ENCODE results near the gene SH3RF3.

- TF ChIP-seq PITX1 (CRISPR knock-in tag; IDR thresholded peaks at IDR 0.05) (no peak), KLF11 (CRISPR knock-in tag; IDR thresholded peaks at IDR 0.05) (no peak), CREB1 (IDR thresholded peaks at IDR 0.05) (no peak), CREB1 (CRISPR knock-in tag; IDR thresholded peaks at IDR 0.05) (no peak), ZNF121 (CRISPR knock-in tag; IDR thresholded peaks at IDR 0.05) (no peak), ZNF777 (CRISPR knock-in tag; IDR thresholded peaks at IDR 0.05) (no peak), HMGXB4 (CRISPR knock-in tag; IDR thresholded peaks at IDR 0.05; ENCODE audit: borderline replicate concordance in 1 of 2, low read depth in 1 of 2) (no peak), CTCF (CRISPR knock-in tag; IDR thresholded peaks at IDR 0.05) (no peak), RBM22 (optimal IDR thresholded peaks at IDR 0.05; ENCODE audit: low read length) (no peak), KAT8 (CRISPR knock-in tag; IDR thresholded peaks at IDR 0.05) (no peak), JUND (CRISPR knock-in tag; IDR thresholded peaks at IDR 0.05) (no peak), CHD2 (IDR thresholded peaks at IDR 0.05; ENCODE audit: low read depth, low read length) (no peak)
- TF ChIP-seq, protein P1, sequence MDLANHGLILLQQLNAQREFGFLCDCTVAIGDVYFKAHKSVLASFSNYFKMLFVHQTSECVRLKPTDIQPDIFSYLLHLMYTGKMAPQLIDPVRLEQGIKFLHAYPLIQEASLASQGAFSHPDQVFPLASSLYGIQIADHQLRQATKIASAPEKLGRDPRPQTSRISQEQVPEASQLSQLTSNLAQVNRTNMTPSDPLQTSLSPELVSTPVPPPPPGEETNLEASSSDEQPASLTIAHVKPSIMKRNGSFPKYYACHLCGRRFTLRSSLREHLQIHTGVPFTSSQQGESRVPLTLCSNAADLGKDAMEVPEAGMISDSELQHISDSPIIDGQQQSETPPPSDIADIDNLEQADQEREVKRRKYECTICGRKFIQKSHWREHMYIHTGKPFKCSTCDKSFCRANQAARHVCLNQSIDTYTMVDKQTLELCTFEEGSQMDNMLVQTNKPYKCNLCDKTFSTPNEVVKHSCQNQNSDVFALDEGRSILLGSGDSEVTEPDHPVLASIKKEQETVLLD (CRISPR knock-in tag; IDR thresholded peaks at IDR 0.05; ENCODE audit: low read depth) = no peak
Measured at GRCh38 chr2:109423556-109424359, 294.8 kb downstream of the SH3RF3 start.
